ENCODE measurements around the gene ATP6V0B. TPM values are rescaled to one million over a fixed set of nuclear protein-coding genes. Genes with fewer than 3 reads are reported as not detected.

ATP6V0B gene
- total and polyA plus RNA-seq, 2 of the 4 experiments (the other 2 are of a cell fraction): 72.1 to 169 TPM

DNA sequence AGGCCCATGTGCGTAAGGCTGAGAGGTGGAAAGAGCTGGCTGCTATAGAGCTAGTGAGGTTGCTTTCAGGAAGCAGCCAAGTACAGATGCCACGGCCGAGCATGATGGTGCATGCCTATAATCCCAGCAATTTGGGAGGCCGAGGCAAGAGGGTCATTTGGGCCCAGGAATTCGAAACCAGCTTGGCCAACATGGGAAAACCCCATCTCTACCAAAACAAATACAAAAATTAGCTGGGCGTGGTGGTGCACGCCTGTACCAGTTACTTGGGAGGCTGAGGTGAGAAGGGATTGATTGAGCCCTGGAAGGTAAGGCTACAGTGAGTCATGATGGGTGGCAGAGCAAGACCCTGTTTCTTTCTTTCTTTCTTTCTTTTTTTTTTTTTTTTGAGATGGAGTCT is 19.3 kb downstream of the ATP6V0B start:
- no peak for ATAC-seq (ENCODE audit: low read depth)
- no peaks in the 10 kb centered on the region for H3K9me3 ChIP-seq (ENCODE audit: control insufficient read depth, insufficient read depth, low read length)
- H3K27ac ChIP-seq (ENCODE audit: insufficient read depth, low read length): no peak overlapping the region
- H3K4me3 ChIP-seq (ENCODE audit: insufficient read depth, low read depth, low read length): no peak overlapping the region
- no peak overlapping the region for H4K91ac ChIP-seq (ENCODE audit: insufficient read depth, low read depth, low read length)
- no peak overlapping the region for H4K8ac ChIP-seq (ENCODE audit: low read depth in 2 of 2, low read length in 2 of 2)
- H4K20me1 ChIP-seq (ENCODE audit: insufficient read depth, low read length): no peaks in the 10 kb centered on the region
- H3K14ac ChIP-seq (replicated peaks; ENCODE audit: low read depth, low read length): no peak overlapping the region
- dilution Hi-C loops (cut with HindIII; ENCODE audit: low sequenced_read_pairs, unreplicated experiment) (no loop called here), in situ Hi-C loops (cut with MboI; ENCODE audit: low sequenced_read_pairs) (no loop called here), intact Hi-C loops (cut with micrococcal nuclease) (no loop called here)
- H3K18ac ChIP-seq (ENCODE audit: low read depth, low read length): no peak overlapping the region
- no peaks in the 10 kb centered on the region for H3K9me1 ChIP-seq (ENCODE audit: insufficient read depth, low read length)
- H3K9ac ChIP-seq (ENCODE audit: low read depth, low read length): no peak overlapping the region
- no peak for TF ChIP-seq FOS (IDR thresholded peaks at IDR 0.05; ENCODE audit: low read depth, low read length)
- TF ChIP-seq MAZ (IDR thresholded peaks at IDR 0.05; ENCODE audit: borderline replicate concordance, low read depth, low read length): no peak
- no peak for TF ChIP-seq NFE2L2 (IDR thresholded peaks at IDR 0.05; ENCODE audit: low read depth, low read length)
- no peak for TF ChIP-seq CHD1 (IDR thresholded peaks at IDR 0.05; ENCODE audit: low read depth, low read length)
- TF ChIP-seq, protein P1, sequence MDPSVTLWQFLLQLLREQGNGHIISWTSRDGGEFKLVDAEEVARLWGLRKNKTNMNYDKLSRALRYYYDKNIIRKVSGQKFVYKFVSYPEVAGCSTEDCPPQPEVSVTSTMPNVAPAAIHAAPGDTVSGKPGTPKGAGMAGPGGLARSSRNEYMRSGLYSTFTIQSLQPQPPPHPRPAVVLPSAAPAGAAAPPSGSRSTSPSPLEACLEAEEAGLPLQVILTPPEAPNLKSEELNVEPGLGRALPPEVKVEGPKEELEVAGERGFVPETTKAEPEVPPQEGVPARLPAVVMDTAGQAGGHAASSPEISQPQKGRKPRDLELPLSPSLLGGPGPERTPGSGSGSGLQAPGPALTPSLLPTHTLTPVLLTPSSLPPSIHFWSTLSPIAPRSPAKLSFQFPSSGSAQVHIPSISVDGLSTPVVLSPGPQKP (IDR thresholded peaks at IDR 0.05; ENCODE audit: borderline replicate concordance, low read depth, low read length): no peak
- TF ChIP-seq RFX5 (IDR thresholded peaks at IDR 0.05; ENCODE audit: low read depth, low read length): no peak
- H2BK120ac ChIP-seq (ENCODE audit: low read depth, low read length): no peak overlapping the region
- no peak for DNase-seq
- H3K4me2 ChIP-seq (ENCODE audit: low read depth, low read length): no peak overlapping the region
- H3K56ac ChIP-seq (ENCODE audit: extremely low read depth, insufficient read depth, low read length): no peak overlapping the region
- H2AK5ac ChIP-seq (ENCODE audit: low read depth, low read length): no peak overlapping the region
- ChIA-PET POLR2A (ENCODE audit: unreplicated experiment) (no interaction called here), CTCF (interaction anchor here (0.9 to 1.1 kb wide), 3 partner anchors 27 to 230 kb away, joined by 3 read pairs; no protein-coding TSS in a partner anchor)
- no peak overlapping the region for H3K4ac ChIP-seq (ENCODE audit: low read depth, low read length)
- H2BK20ac ChIP-seq (ENCODE audit: low read depth, low read length): no peak overlapping the region
- no peak overlapping the region for H2BK5ac ChIP-seq (ENCODE audit: low read depth, low read length, poor library complexity, severe bottlenecking)
- H3K4me1 ChIP-seq (ENCODE audit: control insufficient read depth, insufficient read depth, low read length): peaks cover 7% of the 10 kb centered on the region
- no peak overlapping the region for H2AK9ac ChIP-seq (replicated peaks; ENCODE audit: low read depth, low read length, poor library complexity)
- H3K79me1 ChIP-seq (ENCODE audit: low read depth in 1 of 2, low read length in 2 of 2): no peaks in the 10 kb centered on the region
- no peak overlapping the region for H4K5ac ChIP-seq (ENCODE audit: low read depth, low read length)
- H3K36me3 ChIP-seq (ENCODE audit: control insufficient read depth, insufficient read depth, low read length): peaks cover 6% of the 10 kb centered on the region; the same call in 1 of the 2 replicates
- H2BK15ac ChIP-seq (ENCODE audit: low read depth, low read length): no peak overlapping the region
- BruUV-seq (replicated peaks): no TSS peak
- 100% methylated on average over 1 of the region's 7 CpGs; no CpG with 5 or more reads in 1 of the 2 experiments for WGBS, 2 experiments (ENCODE audit: extremely low coverage in 2 of 2, insufficient read length in 1 of 2)
- peak overlapping the region; percentile 38 for H2AFZ ChIP-seq (replicated peaks; ENCODE audit: low read length, poor library complexity)
- H3K23ac ChIP-seq (ENCODE audit: low read depth, low read length): no peak overlapping the region
- H3K27me3 ChIP-seq (ENCODE audit: control insufficient read depth, insufficient read depth, low read length): no peaks in the 10 kb centered on the region

Data from IMR-90 (cell line).